Neuronal stem cell (in vitro differentiated cells): ENCODE results near the gene SLC38A1.

Experiments
- DNase-seq: peaks from one replicate; pipeline ENCODE4 v3.0.0-alpha.2; 2013; ENCODE audit warnings: low spot score
- H2AFZ ChIP-seq: one replicate; pipeline ENCODE4 v1.6.1; 2013; ENCODE audit warnings: mild to moderate bottlenecking, low read length, inconsistent platforms
- H2AK5ac ChIP-seq: 2 replicates; pipeline ENCODE4 v1.6.1; 2013; ENCODE audit warnings: low read depth, mild to moderate bottlenecking, inconsistent platforms, low read length, moderate library complexity, mixed read lengths
- H2BK120ac ChIP-seq: 2 replicates; pipeline ENCODE4 v1.6.1; 2013; ENCODE audit warnings: low read depth, mild to moderate bottlenecking, inconsistent platforms, low read length, moderate library complexity, mixed read lengths
- H2BK12ac ChIP-seq: one replicate; pipeline ENCODE4 v1.6.1; 2013; ENCODE audit warnings: low read length, inconsistent platforms
- H2BK15ac ChIP-seq: 2 replicates; pipeline ENCODE4 v1.6.1; 2013; ENCODE audit warnings: mild to moderate bottlenecking, low read length, inconsistent platforms, mixed read lengths
- H2BK5ac ChIP-seq: one replicate; pipeline ENCODE4 v1.6.1; 2013; ENCODE audit warnings: inconsistent platforms, mild to moderate bottlenecking, low read length, moderate library complexity
- H3K14ac ChIP-seq: one replicate; pipeline ENCODE4 v1.6.1; 2013; ENCODE audit warnings: low read length, inconsistent platforms
- H3K18ac ChIP-seq: 2 replicates; pipeline ENCODE4 v1.6.1; 2013; ENCODE audit warnings: low read length, inconsistent platforms
- H3K23ac ChIP-seq: 2 replicates; pipeline ENCODE4 v1.6.1; 2013; ENCODE audit warnings: low read depth, mild to moderate bottlenecking, mixed read lengths, low read length, inconsistent platforms; ENCODE audit not compliant: poor library complexity
- H3K27ac ChIP-seq: replicated peaks from 3 replicates; pipeline ENCODE4 v1.5.1; 2013; ENCODE audit warnings: low read length, inconsistent platforms
- H3K27me3 ChIP-seq, 3 experiments: 2 replicates each; pipeline ENCODE4 v1.6.1; 2013; ENCODE audit warnings: low read length in 3 of 3, mild to moderate bottlenecking in 2 of 3, inconsistent platforms in 1 of 3, low read depth in 1 of 3, mixed read lengths in 1 of 3, moderate library complexity in 1 of 3; ENCODE audit not compliant: control insufficient read depth in 3 of 3, insufficient read depth in 3 of 3
- H3K36me3 ChIP-seq, 2 donors: replicated peaks in 1 of 2; 2 replicates each; pipeline ENCODE4 v1.6.1; 2013; ENCODE audit warnings: low read length in 2 of 2; ENCODE audit not compliant: control insufficient read depth in 2 of 2, insufficient read depth in 2 of 2
- H3K4ac ChIP-seq: 2 replicates; pipeline ENCODE4 v1.6.1; 2013; ENCODE audit warnings: inconsistent platforms, mild to moderate bottlenecking, low read length, moderate library complexity
- H3K4me1 ChIP-seq, 2 donors: 1 replicate in 1 of 2; 2 replicates in 1 of 2; pipeline ENCODE4 v1.6.1; 2013; ENCODE audit warnings: low read length in 2 of 2, low read depth in 1 of 2; ENCODE audit not compliant: control insufficient read depth in 2 of 2, insufficient read depth in 1 of 2
- H3K4me2 ChIP-seq: one replicate; pipeline ENCODE4 v1.6.1; 2013; ENCODE audit warnings: mild to moderate bottlenecking, low read length, inconsistent platforms; ENCODE audit not compliant: insufficient read depth, poor library complexity, severe bottlenecking
- H3K4me3 ChIP-seq, 2 donors: 2 replicates each; pipeline ENCODE4 v1.5.1; 2013; ENCODE audit warnings: low read length in 2 of 2, mild to moderate bottlenecking in 2 of 2, inconsistent platforms in 1 of 2, moderate library complexity in 1 of 2
- H3K79me1 ChIP-seq: one replicate; pipeline ENCODE4 v1.6.1; 2013; ENCODE audit warnings: low read depth, mild to moderate bottlenecking, inconsistent platforms, low read length, moderate library complexity
- H3K9ac ChIP-seq: one replicate; pipeline ENCODE4 v1.6.1; 2013; ENCODE audit warnings: mild to moderate bottlenecking, low read depth, low read length, inconsistent platforms; ENCODE audit not compliant: poor library complexity
- H3K9me3 ChIP-seq, 2 donors: replicated peaks in 1 of 2; 2 replicates each; pipeline versions ENCODE3 to v1.6.1; 2013; ENCODE audit warnings: low read length in 2 of 2, mild to moderate bottlenecking in 2 of 2, inconsistent platforms in 1 of 2, low read depth in 1 of 2, mixed read lengths in 1 of 2, moderate library complexity in 1 of 2; ENCODE audit not compliant: control insufficient read depth in 2 of 2, insufficient read depth in 1 of 2
- H4K8ac ChIP-seq: one replicate; pipeline ENCODE4 v1.6.1; 2013; ENCODE audit warnings: low read depth, mild to moderate bottlenecking, inconsistent platforms, low read length, moderate library complexity
- H4K91ac ChIP-seq: one replicate; pipeline ENCODE4 v1.6.1; 2013; ENCODE audit warnings: low read length, low read depth, mild to moderate bottlenecking, inconsistent platforms; ENCODE audit not compliant: poor library complexity
- WGBS, 2 donors: extraction: QIAGEN DNeasy Blood & Tissue Kit; methylation state at CpG; one replicate each; pipeline ENCODE4 v1.1.7; 2013; ENCODE audit warnings: missing lambda C conversion rate in 2 of 2, mixed read lengths in 1 of 2; ENCODE audit not compliant: insufficient read length in 2 of 2, insufficient replicate concordance in 1 of 2; ENCODE audit errors: extremely low coverage in 2 of 2; 5-methylcytosine and 5-hydroxymethylcytosine counted together

Gene SLC38A1

GRCh38 chr12:46205294-46205693 lies 63.5 kb downstream of the SLC38A1 start:
- DNase-seq = no peak
- Histone ChIP-seq H2BK120ac (no peak overlapping the region), H4K8ac (no peak overlapping the region), H3K23ac (no peak overlapping the region), H2BK15ac (no peak overlapping the region), H2AK5ac (no peak overlapping the region), H3K18ac (no peak overlapping the region), H3K27ac (no peak overlapping the region), H3K9ac (no peak overlapping the region), H4K91ac (no peak overlapping the region), H3K4me3 (no peak overlapping the region), H3K4me1 (peaks cover 0 to 5% of the 10 kb centered on the region in 2 donors), H3K4ac (no peak overlapping the region), H3K9me3 (no peaks in the 10 kb centered on the region), H3K79me1 (no peaks in the 10 kb centered on the region), H2AFZ (no peak overlapping the region), H3K14ac (no peak overlapping the region), H3K27me3 (no peaks in the 10 kb centered on the region), H3K36me3 (peaks cover 37 to 90% of the 10 kb centered on the region in 2 donors), H2BK5ac (no peak overlapping the region), H3K4me2 (no peak overlapping the region), H2BK12ac (no peak overlapping the region)
- no CpG with 5 or more reads among the region's 2 CpGs for WGBS, 2 donors

- WGBS, 2 donors = no CpG with 5 or more reads among the region's 5 CpGs
- H2AK5ac ChIP-seq = no peak overlapping the region
Observed at GRCh38 chr12:46201284-46201789, 67.5 kb downstream of the SLC38A1 start.

DNA sequence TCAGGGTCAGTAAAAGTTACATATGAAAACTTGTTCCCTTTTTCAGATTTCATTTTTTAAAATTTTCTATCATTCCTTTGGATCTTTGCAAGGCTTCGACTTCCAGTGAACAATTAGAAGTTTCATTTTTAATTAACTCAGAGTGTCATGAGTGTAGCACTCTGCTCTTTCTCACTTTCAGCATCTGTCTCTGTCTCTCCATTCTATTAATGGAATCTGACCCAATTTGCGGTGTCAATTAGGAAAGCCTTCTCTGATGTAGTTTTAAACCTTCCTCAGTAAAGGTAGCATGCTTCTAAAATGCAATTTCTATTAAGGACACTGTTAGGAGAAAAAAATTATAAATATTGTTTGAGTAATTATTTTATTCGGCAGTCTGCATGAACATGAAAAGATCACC lies 68.3 kb downstream of the SLC38A1 start:
- H3K36me3 ChIP-seq = peaks cover 56 to 100% of the 10 kb centered on the region in 2 donors
- H3K27me3 ChIP-seq = no peaks in the 10 kb centered on the region
- H3K9me3 ChIP-seq = peaks cover 10 to 20% of the 10 kb centered on the region in 2 donors
- H2BK15ac ChIP-seq = no peak overlapping the region
- no peak overlapping the region for H3K27ac ChIP-seq
- no peaks in the 10 kb centered on the region for H3K4me1 ChIP-seq
- no peak overlapping the region for H2BK12ac ChIP-seq
- H3K79me1 ChIP-seq = no peaks in the 10 kb centered on the region
- no peak overlapping the region for H2BK5ac ChIP-seq
- no peak overlapping the region for H3K14ac ChIP-seq
- no peak overlapping the region for H3K18ac ChIP-seq
- no peak overlapping the region for H3K4me2 ChIP-seq
- no peak overlapping the region for H2AFZ ChIP-seq
- no peak for DNase-seq
- no peak overlapping the region for H3K4ac ChIP-seq
- H4K91ac ChIP-seq = no peak overlapping the region
- no peak overlapping the region for H3K4me3 ChIP-seq
- no peak overlapping the region for H2BK120ac ChIP-seq
- H3K23ac ChIP-seq = no peak overlapping the region
- no peak overlapping the region for H3K9ac ChIP-seq
- H4K8ac ChIP-seq = no peak overlapping the region
- no CpG with 5 or more reads among the region's 3 CpGs for WGBS, 2 donors
- no peak overlapping the region for H2AK5ac ChIP-seq

More at GRCh38 chr12:46201284-46201789, 67.5 kb downstream of the SLC38A1 start:
- no peak overlapping the region for H2BK12ac ChIP-seq
- H2BK120ac ChIP-seq = no peak overlapping the region
- H3K27me3 ChIP-seq = no peaks in the 10 kb centered on the region
- peaks cover 2 to 14% of the 10 kb centered on the region in 2 donors for H3K9me3 ChIP-seq
- no peak overlapping the region for H2BK15ac ChIP-seq
- H3K18ac ChIP-seq = no peak overlapping the region
- no peak overlapping the region for H2AFZ ChIP-seq
- H3K4me1 ChIP-seq = no peaks in the 10 kb centered on the region
- H4K91ac ChIP-seq = no peak overlapping the region
- H3K9ac ChIP-seq = no peak overlapping the region
- H3K27ac ChIP-seq = no peak overlapping the region
- DNase-seq = no peak
- no peak overlapping the region for H2BK5ac ChIP-seq
- H3K23ac ChIP-seq = no peak overlapping the region
- no peak overlapping the region for H4K8ac ChIP-seq
- H3K36me3 ChIP-seq = peaks cover 53 to 100% of the 10 kb centered on the region in 2 donors
- no peaks in the 10 kb centered on the region for H3K79me1 ChIP-seq
- H3K14ac ChIP-seq = no peak overlapping the region
- no peak overlapping the region for H3K4me2 ChIP-seq
- H3K4me3 ChIP-seq = no peak overlapping the region
- H3K4ac ChIP-seq = no peak overlapping the region

DNA sequence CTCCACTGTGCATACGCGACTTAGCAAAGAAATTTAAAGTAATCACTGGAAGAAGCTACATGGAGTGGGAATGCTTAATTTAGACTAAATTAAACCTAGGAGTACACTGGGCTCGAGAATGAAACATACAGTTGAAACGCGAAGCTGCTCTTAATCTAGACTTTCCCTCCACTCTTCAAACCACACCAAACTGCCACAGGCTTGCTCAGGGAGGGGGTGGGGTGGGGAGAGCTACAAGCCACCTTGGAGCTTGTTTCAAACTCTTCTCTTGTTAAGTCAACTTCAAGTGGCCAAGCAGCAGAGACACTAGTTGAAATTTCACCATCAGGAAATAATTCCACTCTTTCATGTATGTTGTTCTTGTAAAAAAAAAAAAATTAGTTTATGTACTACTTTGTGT lies 69.9 kb downstream of the SLC38A1 start:
- H3K9me3 ChIP-seq = peaks cover 26 to 28% of the 10 kb centered on the region in 2 donors
- no peak overlapping the region for H2BK120ac ChIP-seq
- H2BK15ac ChIP-seq = no peak overlapping the region
- H3K27ac ChIP-seq = no peak overlapping the region
- no peak overlapping the region for H4K8ac ChIP-seq
- no peak overlapping the region for H3K4me3 ChIP-seq
- H3K4me2 ChIP-seq = no peak overlapping the region
- no peak overlapping the region for H2BK12ac ChIP-seq
- no peaks in the 10 kb centered on the region for H3K79me1 ChIP-seq
- H3K27me3 ChIP-seq = no peaks in the 10 kb centered on the region
- H4K91ac ChIP-seq = no peak overlapping the region
- H2AFZ ChIP-seq = no peak overlapping the region
- H3K23ac ChIP-seq = no peak overlapping the region
- H3K14ac ChIP-seq = no peak overlapping the region
- no peak overlapping the region for H3K18ac ChIP-seq
- H3K4me1 ChIP-seq = no peaks in the 10 kb centered on the region
- H2AK5ac ChIP-seq = no peak overlapping the region
- DNase-seq = no peak
- no peak overlapping the region for H2BK5ac ChIP-seq
- no peak overlapping the region for H3K9ac ChIP-seq
- no peak overlapping the region for H3K4ac ChIP-seq
- H3K36me3 ChIP-seq = peaks cover 68 to 100% of the 10 kb centered on the region in 2 donors
- WGBS, 2 donors = no CpG with 5 or more reads among the region's 5 CpGs
